HFFc6 (cell line): ENCODE measurements around the gene THSD4. TPM values are rescaled to one million over a fixed set of nuclear protein-coding genes. Genes with fewer than 3 reads are reported as not detected.
"Not testable (repeated sequence)": the region's sequence is repeated elsewhere in the genome, so short reads cannot be mapped to it uniquely, and the experiment has no call there.

ENCODE experiments used
- DNase-seq: peaks from one replicate; pipeline ENCODE4 v3.0.0-alpha.2; 2018
- H3K27ac Mint-ChIP-seq: 2 replicates; pipeline ENCODE4 v1.8.0; 2020; ENCODE audit warnings: mild to moderate bottlenecking, mixed read lengths
- H3K27me3 Mint-ChIP-seq: 2 replicates; pipeline ENCODE4 v1.8.0; 2021; ENCODE audit warnings: mild to moderate bottlenecking, moderate library complexity, mixed read lengths; ENCODE audit not compliant: insufficient read depth
- H3K36me3 Mint-ChIP-seq: 2 replicates; pipeline ENCODE4 v1.8.0; 2021; ENCODE audit warnings: low read depth, mixed read lengths
- H3K4me1 Mint-ChIP-seq: 2 replicates; pipeline ENCODE4 v1.8.0; 2020; ENCODE audit warnings: low read depth, mixed read lengths
- H3K4me3 Mint-ChIP-seq: 2 replicates; pipeline ENCODE4 v1.8.0; 2020; ENCODE audit warnings: mild to moderate bottlenecking, moderate library complexity, mixed read lengths
- H3K9me3 Mint-ChIP-seq: 2 replicates; pipeline ENCODE4 v1.8.0; 2020; ENCODE audit warnings: mild to moderate bottlenecking, mixed read lengths
- CTCF ChIP-seq: fragments of 200-600 bp; sonication (generic); IDR thresholded peaks from 2 replicates; pipeline ENCODE4 v1.5.0; 2021; ENCODE audit warnings: antibody characterized with exemption, mild to moderate bottlenecking
- total RNA-seq, 6 experiments: library from RNA; stranded (reverse); fragmentation: NEBNext Ultra II Directional; extraction: Animal tissue kit (Norgen Biotek cat#: 25700); gene quantifications; 2 replicates in 1 of 6; 3 replicates in 5 of 6; pipeline ENCODE4 v1.2.3, GENCODE V29; 2021

THSD4 gene
- total RNA-seq, 6 experiments from 2014 or later, result 32.7 to 39.1 (median 36.4) TPM

GRCh38 chr15:71396536-71397125 is 281.4 kb downstream of the THSD4 start:
- Mint-ChIP-seq H3K4me1 (peaks cover 9% of the 10 kb centered on the region), H3K36me3 (no peaks in the 10 kb centered on the region), H3K27ac (no peak overlapping the region), H3K27me3 (no peaks in the 10 kb centered on the region; the same call in none of the 2 replicates), H3K4me3 (no peak overlapping the region), H3K9me3 (no peaks in the 10 kb centered on the region)
- no peak for DNase-seq
- TF ChIP-seq CTCF, result no peak

GRCh38 chr15:71397377-71397776 is 282.1 kb downstream of the THSD4 start:
- no peak for TF ChIP-seq CTCF
- no peak for DNase-seq
- Mint-ChIP-seq H3K4me1 (peaks cover 9% of the 10 kb centered on the region), H3K9me3 (no peaks in the 10 kb centered on the region), H3K36me3 (no peaks in the 10 kb centered on the region), H3K27ac (no peak overlapping the region), H3K4me3 (no peak overlapping the region), H3K27me3 (no peaks in the 10 kb centered on the region; the same call in none of the 2 replicates)

GRCh38 chr15:71400294-71400693 is 285.0 kb downstream of the THSD4 start:
- Mint-ChIP-seq H3K4me3 (peak overlapping the region; percentile 38; the same call in 1 of the 2 replicates), H3K27me3 (no peaks in the 10 kb centered on the region; the same call in none of the 2 replicates), H3K4me1 (peaks cover 9% of the 10 kb centered on the region), H3K36me3 (no peaks in the 10 kb centered on the region), H3K27ac (no peak overlapping the region), H3K9me3 (no peaks in the 10 kb centered on the region)
- DNase-seq, result no peak
- TF ChIP-seq CTCF, result no peak

- not testable (repeated sequence) for DNase-seq, H3K9me3 Mint-ChIP-seq, H3K4me3 Mint-ChIP-seq, H3K27me3 Mint-ChIP-seq, H3K4me1 Mint-ChIP-seq, H3K36me3 Mint-ChIP-seq, H3K27ac Mint-ChIP-seq
Measured at GRCh38 chr15:71401728-71402127, 286.5 kb downstream of the THSD4 start.

GRCh38 chr15:71409541-71409940 is 294.3 kb downstream of the THSD4 start:
- DNase-seq, result no peak
- TF ChIP-seq CTCF, result no peak
- no peak overlapping the region for H3K4me3 Mint-ChIP-seq

GRCh38 chr15:71410347-71410746 is 295.1 kb downstream of the THSD4 start:
- H3K4me1 Mint-ChIP-seq, result peaks cover 25% of the 10 kb centered on the region; the same call in 1 of the 2 replicates
- no peaks in the 10 kb centered on the region for H3K36me3 Mint-ChIP-seq
- H3K27me3 Mint-ChIP-seq, result no peaks in the 10 kb centered on the region; the same call in 1 of the 2 replicates
- DNase-seq, result no peak
- no peak overlapping the region for H3K27ac Mint-ChIP-seq
- TF ChIP-seq CTCF, result no peak
- no peak overlapping the region for H3K4me3 Mint-ChIP-seq
- H3K9me3 Mint-ChIP-seq, result no peaks in the 10 kb centered on the region

More at GRCh38 chr15:71409541-71409940, 294.3 kb downstream of the THSD4 start:
- Mint-ChIP-seq H3K4me1 (peaks cover 25% of the 10 kb centered on the region; the same call in 1 of the 2 replicates), H3K27me3 (no peaks in the 10 kb centered on the region; the same call in 1 of the 2 replicates), H3K36me3 (no peaks in the 10 kb centered on the region), H3K9me3 (no peaks in the 10 kb centered on the region), H3K27ac (no peak overlapping the region)
